Epithelial cell of proximal tubule (primary cell): ENCODE measurements around the gene PRDM16. TPM values are rescaled to one million over a fixed set of nuclear protein-coding genes. Genes with fewer than 3 reads are reported as not detected.

Experiments used
- DNase-seq: peaks from one replicate; pipeline ENCODE4 v3.0.0-alpha.2; 2011; ENCODE audit warnings: low read depth
- H3K4me3 ChIP-seq: 2 replicates; pipeline ENCODE4 v1.5.1; 2011; ENCODE audit warnings: low read depth, mild to moderate bottlenecking, low read length
- CTCF ChIP-seq: conservative IDR thresholded peaks from 2 replicates; pipeline ENCODE4 v1.5.1; 2012; ENCODE audit warnings: low read depth, mild to moderate bottlenecking, low read length
- total RNA-seq: library from RNA; depleted of rRNA; stranded (reverse); fragments of >200 nt; gene quantifications from 2 replicates; pipeline ENCODE4 v1.2.3, GENCODE V29; 2015

PRDM16 gene
- total RNA-seq, 1 donor from 2014 or later = 0.06 TPM

GRCh38 chr1:3261007-3261968 is 192.3 kb downstream of the PRDM16 start:
- no peak overlapping the region for H3K4me3 ChIP-seq
- TF ChIP-seq CTCF = no peak
- DNase-seq = no peak

- H3K4me3 ChIP-seq = no peak overlapping the region
- no peak for DNase-seq
- TF ChIP-seq CTCF = no peak
Observed at GRCh38 chr1:3261969-3262579, 193.1 kb downstream of the PRDM16 start.

GRCh38 chr1:3262681-3263286 is 193.8 kb downstream of the PRDM16 start:
- H3K4me3 ChIP-seq = no peak overlapping the region
- no peak for TF ChIP-seq CTCF
- no peak for DNase-seq

- no peak for DNase-seq
- no peak overlapping the region for H3K4me3 ChIP-seq
- no peak for TF ChIP-seq CTCF
Observed at GRCh38 chr1:3263790-3264189, 194.8 kb downstream of the PRDM16 start.

- TF ChIP-seq CTCF = no peak
- no peak overlapping the region for H3K4me3 ChIP-seq
- DNase-seq = no peak
Observed at GRCh38 chr1:3264456-3264855, 195.5 kb downstream of the PRDM16 start.

GRCh38 chr1:3265835-3266805 is 197.1 kb downstream of the PRDM16 start:
- TF ChIP-seq CTCF = no peak
- no peak for DNase-seq
- H3K4me3 ChIP-seq = no peak overlapping the region
